Ectodermal cell (in vitro differentiated cells): Measurements from ENCODE around the gene INTS2.
A peak's percentile ranks its signal among the peaks of the same experiment; 100 is the strongest.
"Not testable (repeated sequence)": the region's sequence is repeated elsewhere in the genome, so short reads cannot be mapped to it uniquely, and the experiment has no call there.

Experiments
- H3K27ac ChIP-seq: 2 replicates; pipeline ENCODE4 v1.7.0; 2013; ENCODE audit warnings: mild to moderate bottlenecking, low read depth, low read length; ENCODE audit not compliant: insufficient read depth, poor library complexity, severe bottlenecking
- H3K27me3 ChIP-seq: 2 replicates; pipeline ENCODE4 v1.7.0; 2013; ENCODE audit warnings: mild to moderate bottlenecking, low read length; ENCODE audit not compliant: insufficient read depth, control insufficient read depth, poor library complexity, severe bottlenecking
- H3K36me3 ChIP-seq: one replicate; pipeline ENCODE4 v1.7.0; 2013; ENCODE audit warnings: low read length; ENCODE audit not compliant: control insufficient read depth, insufficient read depth
- H3K4me1 ChIP-seq: one replicate; pipeline ENCODE4 v1.7.0; 2013; ENCODE audit warnings: low read length; ENCODE audit not compliant: control insufficient read depth, insufficient read depth
- H3K4me3 ChIP-seq: 2 replicates; pipeline ENCODE4 v1.7.0; 2013; ENCODE audit warnings: low read depth, low read length, control low read depth; ENCODE audit not compliant: insufficient read depth
- H3K9me3 ChIP-seq: 2 replicates; pipeline ENCODE4 v1.7.0; 2013; ENCODE audit warnings: mild to moderate bottlenecking, low read length, moderate library complexity; ENCODE audit not compliant: control insufficient read depth
- WGBS, 2 experiments: methylation state at CpG; one replicate each; pipeline ENCODE4 v1.1.7; 2013; ENCODE audit warnings: missing lambda C conversion rate in 2 of 2; 5-methylcytosine and 5-hydroxymethylcytosine counted together

Gene INTS2

GRCh38 chr17:61943117-61943516 lies 15.3 kb upstream of the INTS2 start:
- H3K4me1 ChIP-seq: no peaks in the 10 kb centered on the region
- no peaks in the 10 kb centered on the region for H3K9me3 ChIP-seq
- H3K27ac ChIP-seq: no peak overlapping the region
- H3K27me3 ChIP-seq: no peaks in the 10 kb centered on the region
- H3K4me3 ChIP-seq: no peak overlapping the region
- 92 to 100% methylated on average over 1 of the region's 1 CpG for WGBS, 2 experiments
- peaks cover 9% of the 10 kb centered on the region for H3K36me3 ChIP-seq

- H3K4me1 ChIP-seq: no peaks in the 10 kb centered on the region
- no peaks in the 10 kb centered on the region for H3K9me3 ChIP-seq
- no peak overlapping the region for H3K4me3 ChIP-seq
- WGBS, 2 experiments: no CpG with 5 or more reads among the region's 2 CpGs
- no peak overlapping the region for H3K27ac ChIP-seq
- H3K36me3 ChIP-seq: peaks cover 2% of the 10 kb centered on the region
- no peaks in the 10 kb centered on the region for H3K27me3 ChIP-seq
Observed at GRCh38 chr17:61942085-61942484, 14.3 kb upstream of the INTS2 start.

DNA sequence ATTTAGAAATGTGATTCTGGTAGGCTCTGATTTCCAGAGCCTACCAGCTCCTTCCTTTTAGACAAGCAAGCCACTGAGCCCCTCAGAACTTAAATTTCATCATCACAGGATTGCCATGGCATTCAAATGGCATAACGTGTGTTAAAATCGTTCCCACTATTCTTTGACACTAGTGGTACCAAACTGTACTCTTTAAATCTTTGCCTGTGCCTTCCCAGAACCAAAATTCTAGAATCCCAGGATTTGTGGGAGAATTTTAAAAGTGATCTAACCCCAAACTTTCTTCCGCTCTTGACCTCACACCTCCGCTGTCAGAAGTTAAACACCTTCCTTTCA lies 287 bp upstream of the INTS2 start:
- Histone ChIP-seq H3K4me3 (peak overlapping the region; percentile 78), H3K9me3 (no peaks in the 10 kb centered on the region), H3K4me1 (peaks cover 9% of the 10 kb centered on the region), H3K27me3 (no peaks in the 10 kb centered on the region), H3K36me3 (peaks cover 14% of the 10 kb centered on the region), H3K27ac (no peak overlapping the region)
- 57 to 67% methylated on average over 4 of the region's 4 CpGs for WGBS, 2 experiments

DNA sequence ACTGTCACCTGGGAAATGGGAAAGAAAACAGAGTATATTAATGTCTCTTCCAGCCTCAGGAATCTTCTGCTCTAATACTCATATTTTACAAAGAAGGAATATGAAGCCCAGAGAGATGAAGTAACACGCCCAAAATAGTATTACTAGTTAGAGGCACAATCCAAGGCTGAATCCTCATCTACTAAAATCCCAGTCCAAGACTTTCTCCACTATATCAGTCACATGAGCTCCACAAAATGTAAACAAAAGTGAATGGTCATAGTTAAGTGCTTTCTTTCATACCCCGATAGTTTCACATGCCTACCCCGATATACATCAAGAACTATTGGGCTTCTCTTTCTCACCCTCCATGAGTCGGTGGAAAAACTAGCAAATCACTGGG lies 965 bp downstream of the INTS2 start:
- no peak overlapping the region for H3K27ac ChIP-seq
- H3K9me3 ChIP-seq: no peaks in the 10 kb centered on the region
- peak overlapping the region; percentile 78 for H3K4me3 ChIP-seq
- peaks cover 14% of the 10 kb centered on the region for H3K36me3 ChIP-seq
- no peaks in the 10 kb centered on the region for H3K27me3 ChIP-seq
- WGBS, 2 experiments: 59 to 69% methylated on average over 4 of the region's 4 CpGs
- H3K4me1 ChIP-seq: peaks cover 9% of the 10 kb centered on the region

DNA sequence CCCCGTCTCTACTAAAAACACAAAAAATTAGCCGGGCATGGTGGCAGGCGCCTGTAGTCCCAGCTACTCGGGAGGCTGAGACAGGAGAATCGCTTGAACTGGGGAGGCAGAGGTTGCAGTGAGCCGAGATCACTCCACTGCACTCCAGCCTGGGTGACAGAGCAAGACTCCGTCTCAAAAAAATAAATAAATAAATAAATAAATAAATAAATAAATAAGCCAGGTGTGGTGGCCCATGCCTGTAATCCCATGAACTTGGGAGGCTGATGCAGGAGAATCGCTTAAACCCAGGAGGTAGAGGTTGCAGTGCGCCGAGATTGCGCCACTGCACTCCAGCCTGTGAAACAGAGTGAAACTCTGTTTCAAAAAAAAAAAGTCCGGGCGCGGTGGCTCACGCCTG lies 12.6 kb downstream of the INTS2 start:
- not testable (repeated sequence) for H3K27me3 ChIP-seq, H3K9me3 ChIP-seq, H3K4me3 ChIP-seq, H3K27ac ChIP-seq, H3K4me1 ChIP-seq
- WGBS, 2 experiments: 92 to 93% methylated on average over 14 of the region's 15 CpGs
- peaks cover 18% of the 10 kb centered on the region for H3K36me3 ChIP-seq

- 94 to 96% methylated on average over 5 to 7 of the region's 7 CpGs for WGBS, 2 experiments
- Histone ChIP-seq H3K36me3 (peaks cover 16% of the 10 kb centered on the region), H3K4me3 (no peak overlapping the region), H3K27me3 (no peaks in the 10 kb centered on the region), H3K9me3 (no peaks in the 10 kb centered on the region), H3K27ac (no peak overlapping the region), H3K4me1 (no peaks in the 10 kb centered on the region)
Observed at GRCh38 chr17:61908292-61909037, 19.3 kb downstream of the INTS2 start.

DNA sequence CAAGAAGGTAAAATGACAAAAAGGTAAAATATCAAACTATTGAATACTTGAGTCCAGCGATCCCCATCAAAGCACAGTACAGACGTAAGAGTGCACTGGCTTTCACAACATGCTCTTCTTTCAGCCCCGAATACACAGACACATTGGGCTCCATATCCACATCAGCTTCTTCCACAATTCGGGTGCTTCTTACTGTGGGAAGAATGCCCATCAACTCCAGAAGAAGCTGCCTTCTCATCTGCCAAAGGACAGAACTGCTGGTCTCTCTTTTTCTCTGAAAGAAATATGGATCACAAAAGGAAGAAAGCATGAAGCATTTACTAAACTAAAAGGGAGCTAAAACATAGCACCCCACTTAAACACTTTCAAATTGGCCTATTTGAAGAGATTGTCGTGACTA lies 20.4 kb downstream of the INTS2 start:
- WGBS, 2 experiments: 96 to 97% methylated on average over 4 to 5 of the region's 5 CpGs
- H3K36me3 ChIP-seq: peaks cover 18% of the 10 kb centered on the region

GRCh38 chr17:61904094-61904710 lies 23.6 kb downstream of the INTS2 start:
- H3K4me1 ChIP-seq: no peaks in the 10 kb centered on the region
- 90 to 97% methylated on average over 4 to 5 of the region's 5 CpGs for WGBS, 2 experiments
- no peak overlapping the region for H3K27ac ChIP-seq
- H3K9me3 ChIP-seq: no peaks in the 10 kb centered on the region
- H3K27me3 ChIP-seq: no peaks in the 10 kb centered on the region
- no peak overlapping the region for H3K4me3 ChIP-seq
- peaks cover 11% of the 10 kb centered on the region for H3K36me3 ChIP-seq

More for the DNA sequence above, 20.4 kb downstream of the INTS2 start:
- H3K27me3 ChIP-seq: no peaks in the 10 kb centered on the region
- no peak overlapping the region for H3K27ac ChIP-seq
- no peak overlapping the region for H3K4me3 ChIP-seq
- no peaks in the 10 kb centered on the region for H3K9me3 ChIP-seq
- H3K4me1 ChIP-seq: no peaks in the 10 kb centered on the region

DNA sequence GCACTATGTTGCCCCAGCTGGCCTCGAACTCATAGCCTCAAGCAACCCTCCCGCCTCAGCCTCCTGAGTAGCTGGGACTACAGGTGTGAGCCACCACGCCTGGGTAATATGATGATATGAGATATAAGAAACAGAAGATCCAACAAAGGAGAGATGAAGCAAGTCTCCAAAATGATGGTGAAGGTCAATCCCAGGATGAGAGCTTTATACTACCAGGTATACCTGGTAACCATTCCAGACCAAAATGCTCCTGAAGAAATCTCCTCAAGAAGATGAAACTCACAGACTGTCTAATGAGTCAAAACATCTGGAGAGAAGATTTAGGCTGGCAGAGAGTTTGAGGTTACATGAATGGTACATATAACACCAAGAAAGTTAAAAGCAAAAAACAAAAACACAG lies 24.5 kb downstream of the INTS2 start:
- WGBS, 2 experiments: 93 to 99% methylated on average over 3 of the region's 3 CpGs
- peaks cover 16% of the 10 kb centered on the region for H3K36me3 ChIP-seq
- H3K27me3 ChIP-seq: no peaks in the 10 kb centered on the region
- no peaks in the 10 kb centered on the region for H3K4me1 ChIP-seq
- H3K9me3 ChIP-seq: no peaks in the 10 kb centered on the region
- no peak overlapping the region for H3K4me3 ChIP-seq
- H3K27ac ChIP-seq: no peak overlapping the region

GRCh38 chr17:61897548-61898180 lies 30.1 kb downstream of the INTS2 start:
- no peaks in the 10 kb centered on the region for H3K4me1 ChIP-seq
- H3K27me3 ChIP-seq: no peaks in the 10 kb centered on the region
- WGBS, 2 experiments: 94% methylated on average over 1 of the region's 2 CpGs; no CpG with 5 or more reads in 1 of the 2 experiments
- H3K27ac ChIP-seq: no peak overlapping the region
- H3K9me3 ChIP-seq: no peaks in the 10 kb centered on the region
- no peak overlapping the region for H3K4me3 ChIP-seq
- H3K36me3 ChIP-seq: peaks cover 14% of the 10 kb centered on the region
